OCI-LY3 (cell line): ENCODE measurements around the gene GAGE12J.
"Not testable (repeated sequence)": the region's sequence is repeated elsewhere in the genome, so short reads cannot be mapped to it uniquely, and the experiment has no call there.

Source experiments
- H2AFZ ChIP-seq: fragments of 200-600, 300-600 bp; shearing (Covaris generic); 2 replicates; pipeline ENCODE4 v1.6.0; 2014; ENCODE audit warnings: antibody characterized with exemption, low read depth, low read length
- H3K27ac ChIP-seq: fragments of 200-600, 300-600 bp; sonication (generic); 2 replicates; pipeline ENCODE4 v1.5.1; 2014; ENCODE audit warnings: mild to moderate bottlenecking, low read length, moderate library complexity, mixed read lengths
- H3K27me3 ChIP-seq: fragments of 200-600, 300-600 bp; sonication (generic); 2 replicates; pipeline ENCODE4 v1.6.1; 2014; ENCODE audit warnings: low read depth, low read length, mixed read lengths
- H3K36me3 ChIP-seq: fragments of 200-600, 300-600 bp; sonication (generic); replicated peaks from 2 replicates; pipeline ENCODE3; 2014; ENCODE audit warnings: low read depth, low read length, mixed read lengths
- H3K4me1 ChIP-seq: fragments of 300-600, 200-600 bp; sonication (generic); 2 replicates; pipeline ENCODE4 v1.6.1; 2014; ENCODE audit warnings: low read length, mixed read lengths
- H3K4me2 ChIP-seq: fragments of 200-600, 300-600 bp; sonication (generic); 2 replicates; pipeline ENCODE4 v1.6.1; 2014; ENCODE audit warnings: low read length, mixed read lengths
- H3K4me3 ChIP-seq: fragments of 300-600, 200-600 bp; sonication (generic); 2 replicates; pipeline ENCODE4 v1.5.1; 2014; ENCODE audit warnings: antibody characterized with exemption, mild to moderate bottlenecking, low read length, moderate library complexity
- H3K79me2 ChIP-seq: fragments of 300-600, 200-600 bp; shearing (Covaris generic); 2 replicates; pipeline ENCODE4 v1.6.1; 2014; ENCODE audit warnings: mild to moderate bottlenecking, low read length, mixed read lengths
- H3K9ac ChIP-seq: fragments of 300-600, 200-600 bp; shearing (Covaris generic); 2 replicates; pipeline ENCODE4 v1.6.0; 2014; ENCODE audit warnings: mild to moderate bottlenecking, low read length, moderate library complexity
- H3K9me3 ChIP-seq: fragments of 200-600, 300-600 bp; shearing (Covaris generic); 2 replicates; pipeline ENCODE4 v1.6.1; 2014; ENCODE audit warnings: low read length, mixed read lengths; ENCODE audit not compliant: insufficient read depth
- H4K20me1 ChIP-seq: fragments of 200-600, 300-600 bp; sonication (generic); 2 replicates; pipeline ENCODE4 v1.6.1; 2016; ENCODE audit warnings: low read length, mixed read lengths; ENCODE audit not compliant: insufficient read depth
- CTCF ChIP-seq: fragments of 200-600, 300-600 bp; sonication (generic); IDR thresholded peaks from 2 replicates; pipeline ENCODE4 v1.5.1; 2014; ENCODE audit warnings: antibody characterized with exemption, low read length, low read depth
- EZH2phosphoT487 ChIP-seq: fragments of 200-600 bp; shearing (Covaris generic); IDR thresholded peaks from 2 replicates; pipeline ENCODE4 v1.6.1; 2018; ENCODE audit warnings: antibody characterized with exemption, mixed run types, low read depth

Gene GAGE12J

GRCh38 chrX:49290215-49290614 is 31.6 kb upstream of the GAGE12J start:
- Histone ChIP-seq H3K36me3 (no peaks in the 10 kb centered on the region), H3K4me2 (no peak overlapping the region), H4K20me1 (no peaks in the 10 kb centered on the region), H3K79me2 (no peaks in the 10 kb centered on the region), H3K27me3 (no peaks in the 10 kb centered on the region), H2AFZ (no peak overlapping the region), H3K4me1 (no peaks in the 10 kb centered on the region), H3K27ac (no peak overlapping the region), H3K4me3 (no peak overlapping the region), H3K9me3 (no peaks in the 10 kb centered on the region), H3K9ac (no peak overlapping the region)
- no peak for TF ChIP-seq CTCF
- TF ChIP-seq EZH2phosphoT487: no peak

- peak overlapping the region; percentile 42 for H3K4me2 ChIP-seq
- no peaks in the 10 kb centered on the region for H3K79me2 ChIP-seq
- peak overlapping the region; percentile 78; the same call in 1 of the 2 replicates for H2AFZ ChIP-seq
These were observed 30.1 kb upstream of the GAGE12J start for GRCh38 chrX:49291615-49292337.

GRCh38 chrX:49292400-49293362 is 29.2 kb upstream of the GAGE12J start:
- Histone ChIP-seq H3K9me3 (no peaks in the 10 kb centered on the region), H3K4me2 (peak overlapping the region; percentile 42)

More at GRCh38 chrX:49291615-49292337, 30.1 kb upstream of the GAGE12J start:
- Histone ChIP-seq H3K36me3 (no peaks in the 10 kb centered on the region), H3K4me1 (no peaks in the 10 kb centered on the region), H3K4me3 (peak overlapping the region; percentile 6; the same call in 1 of the 2 replicates), H4K20me1 (no peaks in the 10 kb centered on the region), H3K27me3 (no peaks in the 10 kb centered on the region), H3K9ac (no peak overlapping the region), H3K27ac (no peak overlapping the region), H3K9me3 (no peaks in the 10 kb centered on the region)
- TF ChIP-seq EZH2phosphoT487 (no peak), CTCF (peak; percentile 69)

GRCh38 chrX:49299293-49299692 is 22.5 kb upstream of the GAGE12J start:
- not testable (repeated sequence) for H3K27me3 ChIP-seq, H4K20me1 ChIP-seq, H2AFZ ChIP-seq, H3K4me3 ChIP-seq, H3K9ac ChIP-seq, H3K9me3 ChIP-seq, H3K4me2 ChIP-seq, H3K27ac ChIP-seq, H3K79me2 ChIP-seq, H3K4me1 ChIP-seq, H3K36me3 ChIP-seq

More at GRCh38 chrX:49292400-49293362, 29.2 kb upstream of the GAGE12J start:
- no peaks in the 10 kb centered on the region for H3K36me3 ChIP-seq
- no peaks in the 10 kb centered on the region for H3K4me1 ChIP-seq
- no peak overlapping the region for H2AFZ ChIP-seq
- H3K9ac ChIP-seq: no peak overlapping the region
- no peaks in the 10 kb centered on the region for H4K20me1 ChIP-seq
- no peaks in the 10 kb centered on the region for H3K79me2 ChIP-seq
- no peak overlapping the region for H3K27ac ChIP-seq
- no peaks in the 10 kb centered on the region for H3K27me3 ChIP-seq
- TF ChIP-seq CTCF (no peak), EZH2phosphoT487 (no peak)
- H3K4me3 ChIP-seq: no peak overlapping the region
